GM13977 (cell line): ENCODE results near the gene EFEMP2.

Experiments
- DNase-seq: peaks from one replicate; pipeline ENCODE4 v3.0.0; 2012; ENCODE audit warnings: low spot score
- in situ Hi-C: fragments of 300-500 bp; cut with MboI; formaldehyde crosslinking; loops from one replicate; pipeline ENCODE4 v1.12.0; 2022; ENCODE audit warnings: low sequenced_read_pairs, low pct_unique_long_range_greater_than_20kb, mixed read lengths, inconsistent platforms; ENCODE audit not compliant: unreplicated experiment
- TF ChIP-seq, protein P1 (sequence below): IDR thresholded peaks from 2 replicates; pipeline ENCODE4 v1.5.1; 2012; ENCODE audit warnings: mild to moderate bottlenecking, control low read depth; ENCODE audit not compliant: insufficient read depth; ENCODE audit errors: extremely low read depth, missing control alignments

The EFEMP2 gene

DNA sequence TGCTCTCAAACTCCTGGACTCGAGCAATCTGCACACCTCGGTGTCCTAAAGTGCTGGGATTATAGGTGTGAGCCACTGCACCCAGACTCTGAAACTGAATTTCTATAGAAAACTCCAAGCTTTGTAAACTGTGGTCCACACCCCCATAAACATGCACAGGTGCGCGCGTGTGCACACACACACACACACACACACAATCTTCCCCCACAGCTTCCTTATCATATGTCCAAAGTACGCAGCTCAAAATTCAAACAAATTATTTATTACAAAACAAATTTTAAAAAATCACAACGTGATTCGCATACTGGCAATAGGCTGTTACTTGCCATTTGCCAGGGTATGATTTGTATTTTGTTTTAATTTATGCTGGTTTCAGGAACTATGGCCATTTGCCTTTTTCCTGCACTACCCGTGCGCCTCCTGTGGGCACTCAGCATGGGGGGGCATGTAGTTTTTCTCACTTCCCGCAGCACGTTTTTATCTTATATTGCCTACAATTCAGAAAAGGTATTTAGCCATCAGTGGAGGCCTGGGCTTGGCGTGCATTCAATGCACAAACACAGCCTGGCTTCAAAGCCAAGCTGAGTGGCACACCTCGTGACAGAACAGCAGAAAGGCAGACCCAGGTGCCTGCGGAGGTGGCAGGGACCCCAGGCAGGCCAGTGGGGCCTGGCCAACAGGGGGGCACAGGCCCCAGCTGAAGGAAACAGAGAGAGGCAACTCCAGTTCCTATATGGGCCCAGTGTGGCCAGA is 49.6 kb downstream of the EFEMP2 start:
- TF ChIP-seq, protein P1, sequence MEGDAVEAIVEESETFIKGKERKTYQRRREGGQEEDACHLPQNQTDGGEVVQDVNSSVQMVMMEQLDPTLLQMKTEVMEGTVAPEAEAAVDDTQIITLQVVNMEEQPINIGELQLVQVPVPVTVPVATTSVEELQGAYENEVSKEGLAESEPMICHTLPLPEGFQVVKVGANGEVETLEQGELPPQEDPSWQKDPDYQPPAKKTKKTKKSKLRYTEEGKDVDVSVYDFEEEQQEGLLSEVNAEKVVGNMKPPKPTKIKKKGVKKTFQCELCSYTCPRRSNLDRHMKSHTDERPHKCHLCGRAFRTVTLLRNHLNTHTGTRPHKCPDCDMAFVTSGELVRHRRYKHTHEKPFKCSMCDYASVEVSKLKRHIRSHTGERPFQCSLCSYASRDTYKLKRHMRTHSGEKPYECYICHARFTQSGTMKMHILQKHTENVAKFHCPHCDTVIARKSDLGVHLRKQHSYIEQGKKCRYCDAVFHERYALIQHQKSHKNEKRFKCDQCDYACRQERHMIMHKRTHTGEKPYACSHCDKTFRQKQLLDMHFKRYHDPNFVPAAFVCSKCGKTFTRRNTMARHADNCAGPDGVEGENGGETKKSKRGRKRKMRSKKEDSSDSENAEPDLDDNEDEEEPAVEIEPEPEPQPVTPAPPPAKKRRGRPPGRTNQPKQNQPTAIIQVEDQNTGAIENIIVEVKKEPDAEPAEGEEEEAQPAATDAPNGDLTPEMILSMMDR, result no peak
- no peak for DNase-seq
- in situ Hi-C loops, result no loop called here

DNA sequence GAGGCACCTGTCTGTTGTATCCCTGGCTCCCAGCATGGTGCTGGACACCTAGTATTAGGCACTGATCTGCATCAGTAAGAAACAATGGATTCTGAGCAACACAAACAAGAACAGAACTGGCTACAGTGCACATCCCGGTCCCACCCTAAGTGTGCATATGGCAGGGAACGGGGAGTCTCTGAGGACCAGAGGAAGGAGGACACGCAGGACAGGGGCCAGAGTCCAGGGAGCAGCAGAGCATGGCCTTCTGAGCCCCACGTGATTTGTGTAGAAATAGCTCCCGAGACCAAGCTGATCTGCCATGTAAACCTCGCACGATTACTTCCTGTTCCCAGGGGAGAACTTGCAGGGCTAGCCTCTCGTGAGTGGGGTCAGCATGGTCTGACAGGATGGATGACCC is 51.5 kb downstream of the EFEMP2 start:
- in situ Hi-C loops, result no loop called here

DNA sequence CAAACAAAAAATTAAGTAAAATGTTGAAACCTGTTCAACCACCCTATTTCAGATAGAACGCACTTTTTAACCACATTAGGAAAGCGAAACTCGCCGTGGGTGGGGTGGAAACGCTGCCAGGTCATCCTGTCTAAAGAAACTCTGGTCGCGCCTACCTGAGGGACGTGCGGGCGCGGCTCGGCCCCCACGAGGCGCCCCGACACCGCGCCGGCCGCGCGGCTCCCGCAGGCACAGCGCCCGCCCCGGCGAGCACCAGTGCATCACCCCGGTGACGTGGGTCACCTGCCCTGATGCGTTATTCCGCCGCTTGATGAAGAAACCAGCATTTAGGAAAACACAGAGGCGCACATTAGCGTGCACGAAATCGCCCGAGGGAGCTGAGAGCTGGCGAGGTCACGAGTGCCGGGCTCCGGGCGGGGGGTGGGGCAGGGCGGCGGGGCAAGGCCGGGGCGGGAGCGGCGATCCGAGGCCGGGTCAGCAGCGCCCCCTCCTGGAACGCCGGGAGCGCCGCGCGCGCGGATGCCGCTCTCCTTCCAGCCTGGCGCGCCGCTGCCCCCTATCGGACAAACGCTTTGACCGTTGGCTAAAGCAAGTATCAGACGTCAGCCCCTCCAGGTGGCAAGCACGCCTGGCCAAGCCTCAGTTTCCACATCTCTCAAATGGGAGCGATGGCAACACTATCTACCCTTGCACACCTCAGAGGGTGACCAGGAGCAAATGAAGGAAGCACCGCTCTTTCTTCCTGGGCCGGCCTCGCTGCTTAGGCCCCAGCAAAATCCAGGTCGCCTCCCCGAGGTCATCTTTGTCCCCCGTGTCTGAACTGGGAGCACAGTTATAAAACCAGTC is 54.5 kb downstream of the EFEMP2 start:
- in situ Hi-C loops, result loop anchor here (10.0 kb wide), 1 partner anchor 103 kb away; the partner anchor contains the start of gene KAT5
- peak; percentile 95 for DNase-seq
- TF ChIP-seq, protein P1, result peak; percentile 100

More for the DNA sequence above, 51.5 kb downstream of the EFEMP2 start:
- TF ChIP-seq, protein P1, result no peak
- no peak for DNase-seq

DNA sequence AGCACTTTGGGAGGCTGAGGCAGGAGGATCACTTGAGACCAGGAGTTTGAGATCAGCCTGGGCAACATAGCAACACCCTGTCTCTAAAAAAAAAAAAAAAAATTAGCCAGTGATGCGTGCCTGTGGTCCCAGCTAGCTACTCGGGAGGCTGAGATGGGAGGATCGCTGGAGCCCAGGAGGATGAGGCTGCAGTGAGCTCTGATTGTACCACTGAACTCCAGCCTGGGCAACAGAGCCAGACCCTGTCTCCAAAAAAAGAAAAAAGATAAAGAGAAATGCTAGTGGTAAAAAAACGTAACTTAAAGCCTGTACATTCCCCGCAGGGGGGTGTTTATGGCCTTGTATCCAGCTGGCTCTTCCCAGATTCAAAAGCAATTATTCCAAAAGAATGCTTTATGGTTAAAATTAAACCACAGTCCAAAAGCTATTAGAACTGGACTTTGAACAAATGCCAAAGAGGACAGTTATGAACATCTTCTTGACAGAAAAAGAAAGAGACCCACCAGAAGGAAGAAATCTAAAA is 55.2 kb downstream of the EFEMP2 start:
- in situ Hi-C loops, result loop anchor here (10.0 kb wide), 1 partner anchor 103 kb away; the partner anchor contains the start of gene KAT5
- no peak for DNase-seq
- TF ChIP-seq, protein P1, result no peak

DNA sequence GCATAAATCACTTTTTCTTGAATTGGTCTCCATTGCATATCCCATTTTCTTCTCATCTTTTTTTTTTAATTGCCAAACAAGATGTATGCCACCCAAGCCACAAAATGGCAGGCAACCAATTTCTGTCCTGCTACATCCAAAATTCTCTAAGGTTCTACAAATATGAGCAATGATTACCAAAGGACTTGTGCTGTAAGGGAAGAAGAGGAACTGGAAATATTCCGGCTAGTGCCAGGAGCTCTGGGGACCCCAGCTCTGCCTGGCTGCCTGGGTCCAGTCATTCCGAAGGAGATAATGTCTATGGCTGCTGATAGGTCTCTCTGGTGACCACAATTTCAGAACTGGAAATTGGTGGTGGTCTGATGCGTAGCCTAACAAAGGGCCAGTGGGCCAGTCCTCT is 55.9 kb downstream of the EFEMP2 start:
- no peak for DNase-seq
- in situ Hi-C loops, result loop anchor here (10.0 kb wide), 1 partner anchor 102 kb away; the partner anchor contains the start of gene KAT5

More for the DNA sequence above, 55.9 kb downstream of the EFEMP2 start:
- TF ChIP-seq, protein P1, result no peak
